Measurements from ENCODE around the gene PLEKHB1. TPM values are rescaled to one million over a fixed set of nuclear protein-coding genes. Genes with fewer than 3 reads are reported as not detected.

The PLEKHB1 gene
- 0.46 TPM in 1 of 2 replicates, not detected in the other for total RNA-seq (2014; rRNA removed)
- 0.57 TPM for polyA plus RNA-seq (2012)

GRCh38 chr11:73645972-73646631, at the start of gene PLEKHB1:
Gene PLEKHB1, plus strand, starts transcription at chr11:73646581. Its CDS starts 28 bp downstream, at chr11:73646609.
- DNase-seq (ENCODE audit: low read depth): no peak

GRCh38 chr11:73597336-73597955, 48.9 kb upstream of the PLEKHB1 start:
- no peak for DNase-seq (ENCODE audit: low read depth)

GRCh38 chr11:73597956-73598718, 48.2 kb upstream of the PLEKHB1 start, which contains the start of gene FAM168A:
Gene FAM168A, minus strand, starts transcription at chr11:73598112. Its CDS starts 129,638 bp downstream, at chr11:73468474.
- peak; percentile 99 for DNase-seq (ENCODE audit: low read depth)

- no peak for DNase-seq (ENCODE audit: low read depth)
These were observed 47.5 kb upstream of the PLEKHB1 start for GRCh38 chr11:73598719-73599379.

- DNase-seq (ENCODE audit: low read depth): no peak
These were observed 33.7 kb upstream of the PLEKHB1 start for GRCh38 chr11:73612601-73613140.

- DNase-seq (ENCODE audit: low read depth): no peak
These were observed 31.8 kb upstream of the PLEKHB1 start for GRCh38 chr11:73614591-73614990.

GRCh38 chr11:73622926-73623593, 23.3 kb upstream of the PLEKHB1 start:
- peak; percentile 27 for DNase-seq (ENCODE audit: low read depth)

GRCh38 chr11:73623686-73624085, 22.7 kb upstream of the PLEKHB1 start:
- DNase-seq (ENCODE audit: low read depth): peak; percentile 9

- peak; percentile 50 for DNase-seq (ENCODE audit: low read depth)
These were observed 20.6 kb upstream of the PLEKHB1 start for GRCh38 chr11:73625696-73626318.

- DNase-seq (ENCODE audit: low read depth): no peak
These were observed 16.5 kb upstream of the PLEKHB1 start for GRCh38 chr11:73629907-73630306.

- no peak for DNase-seq (ENCODE audit: low read depth)
These were observed 13.4 kb upstream of the PLEKHB1 start for GRCh38 chr11:73632996-73633395.

- no peak for DNase-seq (ENCODE audit: low read depth)
These were observed 12.4 kb upstream of the PLEKHB1 start for GRCh38 chr11:73633999-73634398.

- DNase-seq (ENCODE audit: low read depth): no peak
These were observed 10.7 kb upstream of the PLEKHB1 start for GRCh38 chr11:73635721-73636120.

- DNase-seq (ENCODE audit: low read depth): no peak
These were observed 10.1 kb upstream of the PLEKHB1 start for GRCh38 chr11:73636249-73636648.

- no peak for DNase-seq (ENCODE audit: low read depth)
These were observed 9.4 kb upstream of the PLEKHB1 start for GRCh38 chr11:73637012-73637411.

- no peak for DNase-seq (ENCODE audit: low read depth)
These were observed 5.8 kb upstream of the PLEKHB1 start for GRCh38 chr11:73640592-73640991.

GRCh38 chr11:73641668-73642067, 4.7 kb upstream of the PLEKHB1 start:
- no peak for DNase-seq (ENCODE audit: low read depth)

- no peak for DNase-seq (ENCODE audit: low read depth)
These were observed 1.0 kb upstream of the PLEKHB1 start for GRCh38 chr11:73645121-73645969.

GRCh38 chr11:73647459-73648100, 1.2 kb downstream of the PLEKHB1 start:
- DNase-seq (ENCODE audit: low read depth): peak; percentile 76
